Loucy (cell line): ENCODE measurements around the gene FRMD5.

ENCODE experiments used
- EZH2phosphoT487 ChIP-seq: fragments of 200-600 bp; IDR thresholded peaks from 2 replicates; pipeline ENCODE4 v1.6.1; 2018; ENCODE audit warnings: antibody characterized with exemption, mild to moderate bottlenecking, moderate library complexity, borderline replicate concordance
- TF ChIP-seq, protein P1 (sequence below): fragments of 200-600 bp; sonication (generic); conservative IDR thresholded peaks from 2 replicates; pipeline ENCODE4 v1.5.1; 2014; ENCODE audit warnings: mild to moderate bottlenecking, antibody characterized with exemption, low read length

DNA sequence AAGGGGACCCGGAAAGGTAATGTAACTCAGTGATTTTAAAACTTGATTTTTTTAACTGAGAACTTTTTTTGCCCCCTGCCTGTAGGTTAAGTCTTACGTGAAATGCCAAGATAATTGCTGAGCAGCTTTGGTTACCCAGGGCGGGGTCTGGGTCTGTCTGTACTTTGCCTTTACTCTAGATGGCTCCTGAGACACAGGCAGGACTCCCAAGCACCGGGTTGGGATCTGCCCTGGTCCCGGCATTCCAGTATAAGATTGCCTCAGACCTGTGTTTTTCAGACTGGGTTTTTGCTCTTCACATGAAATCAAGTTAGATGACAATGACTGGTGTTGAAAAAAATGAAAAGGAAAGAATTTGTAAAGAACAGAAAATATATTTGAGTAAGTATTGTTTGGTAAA lies 328.0 kb downstream of the FRMD5 start:
- TF ChIP-seq, protein P1, sequence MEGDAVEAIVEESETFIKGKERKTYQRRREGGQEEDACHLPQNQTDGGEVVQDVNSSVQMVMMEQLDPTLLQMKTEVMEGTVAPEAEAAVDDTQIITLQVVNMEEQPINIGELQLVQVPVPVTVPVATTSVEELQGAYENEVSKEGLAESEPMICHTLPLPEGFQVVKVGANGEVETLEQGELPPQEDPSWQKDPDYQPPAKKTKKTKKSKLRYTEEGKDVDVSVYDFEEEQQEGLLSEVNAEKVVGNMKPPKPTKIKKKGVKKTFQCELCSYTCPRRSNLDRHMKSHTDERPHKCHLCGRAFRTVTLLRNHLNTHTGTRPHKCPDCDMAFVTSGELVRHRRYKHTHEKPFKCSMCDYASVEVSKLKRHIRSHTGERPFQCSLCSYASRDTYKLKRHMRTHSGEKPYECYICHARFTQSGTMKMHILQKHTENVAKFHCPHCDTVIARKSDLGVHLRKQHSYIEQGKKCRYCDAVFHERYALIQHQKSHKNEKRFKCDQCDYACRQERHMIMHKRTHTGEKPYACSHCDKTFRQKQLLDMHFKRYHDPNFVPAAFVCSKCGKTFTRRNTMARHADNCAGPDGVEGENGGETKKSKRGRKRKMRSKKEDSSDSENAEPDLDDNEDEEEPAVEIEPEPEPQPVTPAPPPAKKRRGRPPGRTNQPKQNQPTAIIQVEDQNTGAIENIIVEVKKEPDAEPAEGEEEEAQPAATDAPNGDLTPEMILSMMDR = no peak
- no peak for TF ChIP-seq EZH2phosphoT487
